A549 (cell line): ENCODE results near the gene CAPN7. TPM values are rescaled to one million over a fixed set of nuclear protein-coding genes. Genes with fewer than 3 reads are reported as not detected.

Experiments used
- ATAC-seq, 2 experiments: fragments of 200-7000 bp in 1 of 2; fragments of >200 bp in 1 of 2; cut with Nextera tagmentation in 1 of 2; cut with Tn5 transposase in 1 of 2; 3 replicates each; pipeline versions ENCODE4 v1.8.0 to v1.9.1; 2018 to 2020; ENCODE audit warnings: mild to moderate bottlenecking in 1 of 2, moderate library complexity in 1 of 2
- CTCF ChIA-PET: fragments of 300-600 bp; sonication (Branson Sonifier 250); formaldehyde crosslinking; extraction: SDS; loops from one replicate; lab custom pipeline; 2021; ENCODE audit warnings: antibody characterized with exemption, inconsistent platforms; lab: Yijun Ruan, JAX
- POLR2A ChIA-PET: fragments of 350-600 bp; formaldehyde crosslinking; extraction: SDS; loops from one replicate; lab custom pipeline; 2021; ENCODE audit warnings: antibody characterized with exemption, inconsistent platforms; lab: Yijun Ruan, JAX
- DNase-seq, 2 experiments: peaks; one replicate each; pipeline versions ENCODE4 v3.0.0 to v3.0.0-alpha.2; 2011 to 2016; ENCODE audit warnings: low read depth in 1 of 2, low spot score in 1 of 2
- FAIRE-seq: peaks from 2 replicates; lab custom pipeline; 2011; peaks lifted over from hg19 to GRCh38; lab: Jason Lieb, UNC
- H3K27ac ChIP-seq, 2 experiments: fragments of >200 bp; sonication (Bioruptor Twin); formaldehyde crosslinking; 3 replicates each; pipeline ENCODE4 v1.5.1; 2016 to 2017
- H3K4me1 ChIP-seq: fragments of >200 bp; sonication (Bioruptor Twin); formaldehyde crosslinking; 3 replicates; pipeline ENCODE4 v1.6.1; 2016
- H3K4me2 ChIP-seq: fragments of >200 bp; sonication (Bioruptor Twin); formaldehyde crosslinking; 3 replicates; pipeline ENCODE4 v1.6.1; 2016
- H3K4me3 ChIP-seq: fragments of >200 bp; sonication (Bioruptor Twin); formaldehyde crosslinking; 3 replicates; pipeline ENCODE4 v1.5.1; 2016
- H3K9me3 ChIP-seq: fragments of >200 bp; sonication (Bioruptor Twin); formaldehyde crosslinking; 3 replicates; pipeline ENCODE4 v1.6.1; 2016
- BHLHE40 ChIP-seq: IDR thresholded peaks from 2 replicates; pipeline ENCODE4 v1.6.1; 2012; ENCODE audit warnings: low read depth, low read length, inconsistent platforms
- CBX2 ChIP-seq: fragments of 200-600 bp; sonication (generic); IDR thresholded peaks from 2 replicates; pipeline ENCODE4 v1.6.1; 2016; ENCODE audit warnings: low read depth, mild to moderate bottlenecking, borderline replicate concordance
- CBX8 ChIP-seq: fragments of 200-600 bp; sonication (generic); IDR thresholded peaks from 2 replicates; pipeline ENCODE4 v1.6.1; 2016
- CEBPB ChIP-seq, 2 experiments: fragments of >200 bp in 1 of 2; sonication (Bioruptor Twin) in 1 of 2; formaldehyde crosslinking in 1 of 2; IDR thresholded peaks; 2 replicates each; pipeline ENCODE4 v1.6.1; 2012 to 2016
- EHMT2 ChIP-seq: fragments of 200-600 bp; sonication (generic); IDR thresholded peaks from 2 replicates; pipeline ENCODE4 v1.6.1; 2016; ENCODE audit warnings: antibody characterized with exemption, low read depth, mild to moderate bottlenecking, moderate library complexity
- FOSL2 ChIP-seq, 2 experiments: fragments of 450-650 bp in 1 of 2; fragments of >200 bp in 1 of 2; sonication (Bioruptor Twin) in 1 of 2; formaldehyde crosslinking; IDR thresholded peaks; 2 replicates each; pipeline versions ENCODE4 v1.5.0 to v1.6.1; 2016 to 2020; ENCODE audit warnings: mild to moderate bottlenecking in 1 of 2, moderate library complexity in 1 of 2
- GATA3 ChIP-seq: IDR thresholded peaks from 2 replicates; pipeline ENCODE4 v1.6.1; 2012; ENCODE audit warnings: borderline replicate concordance
- HDAC2 ChIP-seq: fragments of 200-600 bp; sonication (generic); IDR thresholded peaks from 2 replicates; pipeline ENCODE4 v1.6.1; 2016
- HEYL ChIP-seq: fragments of 250-450 bp; sonication (Bioruptor Pico); IDR thresholded peaks from 2 replicates; pipeline ENCODE4 v1.8.0; 2021; ENCODE audit warnings: mild to moderate bottlenecking, moderate library complexity
- HOXA7 ChIP-seq: fragments of 250-450 bp; sonication (Bioruptor Pico); IDR thresholded peaks from 2 replicates; pipeline ENCODE4 v1.5.0; 2020; ENCODE audit warnings: mild to moderate bottlenecking, moderate library complexity
- HOXB5 ChIP-seq: fragments of 250-450 bp; sonication (Bioruptor Pico); IDR thresholded peaks from 2 replicates; pipeline ENCODE4 v1.5.0; 2020; ENCODE audit warnings: mild to moderate bottlenecking, moderate library complexity
- JUN ChIP-seq, 2 experiments: fragments of >200 bp; sonication (Bioruptor Twin); formaldehyde crosslinking; IDR thresholded peaks; 2 replicates in 1 of 2; 3 replicates in 1 of 2; pipeline ENCODE4 v1.6.1; 2016 to 2017
- KDM5A ChIP-seq: fragments of 200-600 bp; sonication (generic); IDR thresholded peaks from 2 replicates; pipeline ENCODE4 v1.6.1; 2016; ENCODE audit warnings: antibody characterized with exemption, mild to moderate bottlenecking
- NPAS2 ChIP-seq: fragments of 250-450 bp; sonication (Bioruptor Pico); IDR thresholded peaks from 2 replicates; pipeline ENCODE4 v1.8.0; 2022; ENCODE audit warnings: mild to moderate bottlenecking, moderate library complexity, borderline replicate concordance
- NR3C1 ChIP-seq: fragments of >200 bp; sonication (Bioruptor Twin); formaldehyde crosslinking; IDR thresholded peaks from 3 replicates; pipeline ENCODE4 v1.6.1; 2017
- PHF8 ChIP-seq: fragments of 200-600 bp; sonication (generic); IDR thresholded peaks from 2 replicates; pipeline ENCODE4 v1.6.1; 2016; ENCODE audit warnings: low read depth, mild to moderate bottlenecking, antibody characterized with exemption, moderate library complexity, borderline replicate concordance
- POLR2A ChIP-seq: IDR thresholded peaks from 2 replicates; pipeline ENCODE4 v1.6.1; 2012; ENCODE audit warnings: mild to moderate bottlenecking, low read length
- RCOR1 ChIP-seq: fragments of 150-350 bp; IDR thresholded peaks from 2 replicates; pipeline ENCODE4 v1.6.1; 2014; ENCODE audit warnings: antibody characterized with exemption, low read length, low read depth
- TP53 ChIP-seq: fragments of 250-450 bp; sonication (Bioruptor Pico); IDR thresholded peaks from 2 replicates; pipeline ENCODE4 v1.5.0; 2021; ENCODE audit warnings: mild to moderate bottlenecking, moderate library complexity
- ZC3H11A ChIP-seq: fragments of 450-650 bp; IDR thresholded peaks from 2 replicates; pipeline ENCODE4 v1.6.1; 2014; ENCODE audit warnings: antibody characterized with exemption, mild to moderate bottlenecking
- ZNF302 ChIP-seq: fragments of 250-450 bp; sonication (Bioruptor Pico); IDR thresholded peaks from 2 replicates; pipeline ENCODE4 v1.9.0; 2021; ENCODE audit warnings: inconsistent platforms, mild to moderate bottlenecking, moderate library complexity
- WGBS: methylation state at CpG from one replicate; pipeline ENCODE4 v1.1.6; 2017; ENCODE audit errors: missing lambda C conversion rate; 5-methylcytosine and 5-hydroxymethylcytosine counted together
- polyA plus RNA-seq, 4 experiments: library from polyadenylated mRNA; depleted of rRNA in 3 of 4; stranded (reverse); fragments of >200 nt; fragmentation: RNase III in 1 of 4; extraction: RNeasy Plus Mini Kit Qiagen cat#74134 plus additional on column Dnase treatment in 1 of 4; gene quantifications; 2 replicates in 3 of 4; 3 replicates in 1 of 4; pipeline ENCODE4 v1.2.3, GENCODE V29; 2011 to 2017
- TF ChIP-seq, protein P1 (sequence below): fragments of 250-450 bp; sonication (Bioruptor Pico); IDR thresholded peaks from 2 replicates; pipeline ENCODE4 v1.5.0; 2020; ENCODE audit warnings: low read depth, mild to moderate bottlenecking, moderate library complexity
- TF ChIP-seq, protein P2 (sequence below): IDR thresholded peaks from 2 replicates; pipeline ENCODE4 v1.6.1; 2012

CAPN7 gene
- polyA plus RNA-seq, 2 of the 4 experiments (the other 2 are of a cell fraction): 19.9 to 36.8 TPM

DNA sequence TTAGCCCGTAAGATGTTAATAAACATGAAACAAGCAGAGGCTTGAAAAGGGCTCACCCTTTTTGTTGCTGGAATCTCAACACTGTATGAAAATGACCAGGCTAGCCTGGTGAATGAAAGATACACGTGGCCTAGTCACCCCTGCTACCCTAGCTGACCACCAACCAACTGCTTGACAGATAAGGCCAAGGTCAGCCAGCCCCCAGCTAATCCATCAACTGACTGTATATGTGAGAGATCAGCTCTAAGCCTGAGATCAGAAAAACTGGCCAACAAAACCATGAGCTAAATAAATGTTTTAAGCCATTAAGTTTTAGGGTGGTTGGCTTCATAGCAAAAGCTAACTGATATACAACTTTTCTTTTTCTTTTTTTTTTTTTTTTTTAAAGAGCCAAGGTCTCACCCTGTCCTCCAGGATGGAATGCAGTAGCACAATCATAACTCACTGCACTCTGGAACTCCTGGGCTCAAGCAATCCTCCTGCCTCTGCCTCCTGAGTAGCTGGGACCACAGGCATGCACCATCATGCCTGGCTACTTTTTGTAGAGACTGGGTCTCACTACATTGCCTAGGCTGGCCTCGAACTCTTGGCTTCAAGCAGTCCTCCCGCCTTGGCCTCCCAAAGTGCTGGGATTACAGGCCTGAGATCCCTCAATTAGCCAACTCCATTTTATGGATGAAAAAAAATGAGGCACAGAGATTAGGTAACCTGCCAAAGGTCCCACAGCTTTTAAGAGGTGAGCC, 91.7 kb downstream of the CAPN7 start:
- no peak for ATAC-seq
- POLR2A ChIA-PET: no interaction called here
- Histone ChIP-seq H3K9me3 (no peaks in the 10 kb centered on the region), H3K4me3 (no peak overlapping the region), H3K4me2 (no peak overlapping the region), H3K27ac (no peak overlapping the region), H3K4me1 (peaks cover 11% of the 10 kb centered on the region)
- TF ChIP-seq NPAS2 (CRISPR knock-in tag) (no peak), GATA3 (no peak), ZNF302 (CRISPR knock-in tag) (no peak), KDM5A (no peak), HOXB5 (CRISPR knock-in tag) (no peak), HEYL (CRISPR knock-in tag) (no peak), PHF8 (no peak), HOXA7 (CRISPR knock-in tag) (no peak), EHMT2 (no peak), ZC3H11A (no peak), NR3C1 (no peak), HDAC2 (no peak), FOSL2 (IDR thresholded peaks at IDR 0.05) (no peak), FOSL2 (CRISPR knock-in tag; IDR thresholded peaks at IDR 0.05) (no peak), TP53 (CRISPR knock-in tag) (no peak), RCOR1 (no peak), BHLHE40 (no peak)
- TF ChIP-seq, protein P1, sequence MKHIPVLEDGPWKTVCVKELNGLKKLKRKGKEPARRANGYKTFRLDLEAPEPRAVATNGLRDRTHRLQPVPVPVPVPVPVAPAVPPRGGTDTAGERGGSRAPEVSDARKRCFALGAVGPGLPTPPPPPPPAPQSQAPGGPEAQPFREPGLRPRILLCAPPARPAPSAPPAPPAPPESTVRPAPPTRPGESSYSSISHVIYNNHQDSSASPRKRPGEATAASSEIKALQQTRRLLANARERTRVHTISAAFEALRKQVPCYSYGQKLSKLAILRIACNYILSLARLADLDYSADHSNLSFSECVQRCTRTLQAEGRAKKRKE (CRISPR knock-in tag): no peak
- TF ChIP-seq, protein P2, sequence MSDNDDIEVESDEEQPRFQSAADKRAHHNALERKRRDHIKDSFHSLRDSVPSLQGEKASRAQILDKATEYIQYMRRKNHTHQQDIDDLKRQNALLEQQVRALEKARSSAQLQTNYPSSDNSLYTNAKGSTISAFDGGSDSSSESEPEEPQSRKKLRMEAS: no peak
- CTCF ChIA-PET: interaction anchor here (1.4 to 2.7 kb wide), 2 partner anchors 30 to 109 kb away, joined by 3 to 8 read pairs; no protein-coding TSS in a partner anchor
- FAIRE-seq: no peak
- WGBS: 81% methylated on average over 4 of the region's 4 CpGs
- no peak for DNase-seq

- no peak for DNase-seq
- H3K27ac ChIP-seq: no peak overlapping the region
- H3K4me2 ChIP-seq: no peak overlapping the region
- no peak for ATAC-seq
- TF ChIP-seq BHLHE40: no peak
- ChIA-PET POLR2A (no interaction called here), CTCF (interaction anchor here (0.8 to 2.7 kb wide), 3 partner anchors 22 to 108 kb away, joined by 3 to 8 read pairs (median 3); no protein-coding TSS in a partner anchor)
- no peak overlapping the region for H3K4me3 ChIP-seq
- no peak for FAIRE-seq
- H3K4me1 ChIP-seq: peaks cover 11% of the 10 kb centered on the region
- H3K9me3 ChIP-seq: no peaks in the 10 kb centered on the region
- WGBS: 63% methylated on average over 3 of the region's 3 CpGs
Measured at GRCh38 chr3:15298504-15298903, 92.5 kb downstream of the CAPN7 start.

- no peak for TF ChIP-seq CBX2
- no peak for TF ChIP-seq POLR2A
- TF ChIP-seq RCOR1: no peak
- no peak for TF ChIP-seq NPAS2 (CRISPR knock-in tag)
- TF ChIP-seq JUN (IDR thresholded peaks at IDR 0.05): no peak
- no peak for TF ChIP-seq CEBPB (IDR thresholded peaks at IDR 0.05)
- no peak for TF ChIP-seq CBX8
- POLR2A ChIA-PET: no interaction called here
- Histone ChIP-seq H3K4me2 (no peak overlapping the region), H3K9me3 (no peaks in the 10 kb centered on the region), H3K27ac (no peak overlapping the region), H3K4me1 (peaks cover 11% of the 10 kb centered on the region), H3K4me3 (no peak overlapping the region)
- ATAC-seq: no peak
- 84% methylated on average over 3 of the region's 3 CpGs for WGBS
- FAIRE-seq: no peak
- CTCF ChIA-PET: interaction anchor here (0.7 to 2.7 kb wide), 4 partner anchors 19 to 378 kb away, joined by 3 to 8 read pairs (median 3); no protein-coding TSS in a partner anchor
- DNase-seq: no peak
Measured at GRCh38 chr3:15299036-15299435, 93.0 kb downstream of the CAPN7 start.
